NOMO-1 treated with dmso at 0.1 percent for 144 hours (cell line): ENCODE data around the gene ERC1.
"Not testable (repeated sequence)": the region's sequence is repeated elsewhere in the genome, so short reads cannot be mapped to it uniquely, and the experiment has no call there.

ENCODE experiments used
- DNase-seq: peaks from one replicate; lab custom pipeline; 2025; ENCODE audit not compliant: unreplicated experiment; lab: John Stamatoyannopoulos, UW

ERC1 gene

DNA sequence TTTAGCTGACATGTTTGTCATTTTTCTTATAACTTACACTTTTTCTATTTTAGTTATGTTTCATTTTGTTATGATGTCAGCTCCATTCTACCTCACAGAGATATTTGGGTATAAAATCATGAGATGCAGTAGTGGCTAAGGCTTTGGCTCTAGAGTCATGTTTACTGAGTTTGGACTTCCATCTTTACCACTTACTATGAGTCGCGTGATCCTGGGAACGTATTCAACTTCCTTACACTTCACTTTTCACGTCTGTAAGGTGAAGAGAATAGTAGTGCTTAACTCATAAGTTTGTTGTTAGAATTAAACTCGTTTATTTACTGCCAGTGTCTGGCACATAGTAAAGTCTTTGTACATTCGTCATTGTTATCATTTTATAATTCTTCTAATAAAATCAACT, 126.3 kb downstream of the ERC1 start:
- no peak for DNase-seq

DNA sequence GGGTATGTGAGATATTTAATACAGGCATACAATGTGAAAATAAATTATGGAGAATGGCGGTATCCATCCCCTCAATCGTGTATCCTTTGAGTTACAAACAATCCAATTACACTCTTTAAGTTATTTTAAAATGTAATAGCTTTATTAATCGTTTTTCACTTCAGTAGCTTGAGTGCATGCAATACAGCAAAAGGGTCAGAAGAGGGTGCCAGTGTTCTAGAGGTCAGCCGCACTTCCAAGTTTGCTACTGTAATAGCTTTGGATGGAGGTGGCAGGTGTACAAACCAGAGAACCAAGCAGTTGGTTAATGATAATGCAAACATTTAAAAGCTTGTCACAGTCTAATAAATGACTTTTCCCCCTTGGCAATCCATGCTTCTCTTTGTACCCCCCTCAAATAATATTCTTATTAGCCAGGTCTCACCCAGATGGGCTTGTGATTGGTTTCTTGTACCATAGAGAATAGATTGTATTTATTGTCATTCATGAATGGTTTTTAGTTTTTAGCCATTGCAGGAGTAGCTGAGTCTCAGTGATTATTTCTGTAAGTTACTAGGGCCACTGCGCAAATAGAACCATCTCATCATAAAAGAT, 127.0 kb downstream of the ERC1 start:
- peak; percentile 49 for DNase-seq

DNA sequence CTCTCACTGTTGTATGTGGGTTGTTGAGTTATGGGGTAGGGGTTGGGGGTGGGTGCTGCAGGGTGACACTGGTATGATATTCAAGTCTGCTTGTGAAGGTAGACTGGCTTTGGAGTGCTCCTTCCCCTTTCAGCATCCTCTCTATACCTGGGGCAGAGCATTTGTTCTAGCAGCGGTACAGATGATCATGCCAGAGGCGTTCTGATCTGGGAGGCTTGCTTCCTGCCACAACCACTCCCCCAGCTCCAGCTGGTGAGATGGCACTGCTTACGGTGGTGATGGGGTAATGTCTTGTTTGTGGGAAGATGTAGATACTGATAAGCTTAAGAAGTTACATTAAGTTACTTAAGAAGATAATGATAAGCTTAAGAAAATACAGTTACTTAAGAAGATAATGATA, 131.8 kb downstream of the ERC1 start:
- no peak for DNase-seq

DNA sequence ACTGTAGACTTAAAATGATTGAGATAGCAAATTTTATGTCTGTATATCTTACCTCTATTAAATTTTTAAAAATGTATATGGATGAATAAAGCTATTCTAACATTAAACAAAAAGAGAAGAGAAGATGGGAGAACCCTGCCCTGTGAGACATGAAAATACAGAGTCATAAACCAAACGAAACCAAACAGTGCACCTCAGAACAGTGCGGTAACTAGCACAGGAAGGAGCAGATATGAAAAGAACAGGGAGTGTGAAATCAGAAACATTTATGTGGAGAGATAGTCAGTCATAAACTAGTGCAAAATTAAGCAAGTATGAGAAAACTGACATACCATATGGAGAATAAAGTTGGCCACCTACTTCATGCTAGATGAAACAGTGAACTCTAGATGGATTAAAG, 135.1 kb downstream of the ERC1 start:
- DNase-seq: no peak

DNA sequence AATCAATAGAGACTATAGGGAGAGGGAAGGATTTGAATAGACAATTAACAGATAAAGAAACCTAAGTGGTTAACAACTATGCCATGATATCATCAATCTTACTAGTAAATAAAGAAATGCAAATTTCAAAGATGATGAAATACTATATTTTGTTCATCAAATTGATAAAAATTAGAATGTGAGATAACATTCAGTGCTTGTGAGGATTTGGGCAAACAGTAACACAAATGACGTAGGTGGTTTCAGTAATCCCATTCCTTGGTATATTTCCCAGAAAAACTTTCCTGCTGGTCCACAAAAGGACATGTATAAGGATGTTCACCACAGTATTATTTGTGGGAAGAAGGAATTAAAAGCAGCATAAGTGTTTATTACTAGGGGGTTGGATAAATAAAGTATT, 136.0 kb downstream of the ERC1 start:
- no peak for DNase-seq

DNA sequence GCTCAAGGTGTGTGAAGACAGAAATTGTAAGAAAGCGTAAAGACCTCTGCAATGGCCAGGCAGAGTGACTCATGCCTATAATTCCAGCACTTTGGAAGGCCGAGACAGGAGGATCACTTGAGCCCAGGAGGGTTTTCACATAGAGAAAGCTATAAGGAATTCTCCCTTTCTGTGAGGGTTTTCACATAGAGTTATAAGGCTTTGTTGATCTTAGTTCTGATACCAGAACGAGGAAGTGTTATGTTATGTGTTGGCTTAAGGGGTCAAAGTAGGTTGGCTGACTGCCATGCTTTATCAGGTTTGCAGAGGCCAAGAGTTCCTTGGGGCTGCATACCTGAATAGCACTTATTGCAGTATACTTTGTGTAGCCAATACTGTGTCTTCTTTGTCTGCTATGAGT, 139.1 kb downstream of the ERC1 start:
- no peak for DNase-seq

DNA sequence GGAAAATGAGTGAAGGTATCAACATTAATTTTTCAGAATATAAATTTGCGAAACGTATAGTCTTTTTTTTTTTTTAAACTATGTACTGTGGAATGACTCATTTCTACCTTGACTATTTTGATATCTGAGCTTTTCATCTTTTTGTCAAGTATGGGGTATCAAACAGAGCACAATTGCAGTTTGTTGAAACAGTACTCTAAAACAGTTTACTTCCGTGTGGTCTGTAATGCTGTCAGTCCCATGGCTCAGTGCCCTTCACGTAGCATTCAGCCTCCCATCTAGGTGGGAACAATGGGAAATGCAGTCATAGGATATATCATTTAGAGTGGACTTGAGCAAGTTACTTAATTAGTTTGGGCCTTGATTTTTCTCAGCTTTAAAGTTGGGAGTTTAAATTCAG, 139.5 kb downstream of the ERC1 start:
- no peak for DNase-seq

DNA sequence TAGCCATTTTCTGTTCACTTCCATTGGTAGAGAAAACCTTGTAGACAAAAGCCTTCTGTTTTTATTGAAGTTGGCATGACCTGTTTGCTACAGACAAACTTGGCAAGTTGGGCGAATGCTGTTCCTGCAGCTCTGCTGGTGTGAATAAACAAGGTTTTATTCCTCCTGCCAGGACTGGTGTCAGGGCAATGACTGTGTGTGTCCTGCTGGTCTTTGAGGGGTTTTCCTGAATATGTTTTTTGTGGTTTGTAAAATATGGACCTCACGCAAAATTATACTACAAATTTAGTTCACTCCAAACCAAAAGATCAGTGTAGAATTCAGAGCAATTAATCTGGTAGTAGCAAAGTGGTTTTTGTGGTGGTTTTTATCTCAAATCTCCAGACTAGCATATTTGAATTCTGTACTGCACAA, 140.8 kb downstream of the ERC1 start:
- DNase-seq: no peak

DNA sequence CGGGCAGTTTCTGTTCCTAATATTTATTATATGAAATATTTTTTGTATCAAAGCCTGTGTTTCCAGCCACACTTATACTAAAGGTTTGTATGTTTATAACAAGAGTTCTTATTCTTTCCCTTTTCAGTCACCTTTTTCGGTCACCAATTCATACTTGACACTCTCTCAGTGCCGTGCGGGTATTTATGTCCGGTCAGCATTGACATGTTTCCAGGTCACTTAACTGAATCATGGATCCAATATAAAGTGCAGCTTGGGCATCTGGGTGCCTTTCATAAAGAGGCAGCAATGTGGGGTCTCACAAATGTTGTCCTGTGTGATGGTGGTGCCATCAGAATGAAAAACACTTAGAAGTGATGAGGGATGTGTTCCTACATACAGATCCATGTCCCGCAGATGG, 141.3 kb downstream of the ERC1 start:
- no peak for DNase-seq

DNA sequence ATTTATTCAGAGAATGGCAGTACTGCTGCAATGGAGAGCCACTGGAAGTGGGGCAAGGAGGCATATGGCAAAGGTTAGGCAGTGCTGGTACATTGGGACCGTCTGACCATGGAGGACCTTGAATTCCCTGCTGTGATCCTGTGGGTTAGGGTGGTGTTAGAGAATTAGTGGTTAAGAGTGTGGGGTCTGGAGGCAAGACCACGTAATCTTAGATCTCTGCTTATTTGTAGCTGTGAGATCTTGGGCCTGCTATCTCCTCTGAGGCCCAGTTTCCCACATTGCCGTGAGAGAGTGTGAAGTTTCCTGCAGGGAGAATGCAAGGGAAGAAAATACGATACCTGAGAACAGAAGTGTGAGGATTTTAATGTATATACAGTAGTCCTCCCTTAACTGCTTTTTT, 147.7 kb downstream of the ERC1 start:
- DNase-seq: no peak

DNA sequence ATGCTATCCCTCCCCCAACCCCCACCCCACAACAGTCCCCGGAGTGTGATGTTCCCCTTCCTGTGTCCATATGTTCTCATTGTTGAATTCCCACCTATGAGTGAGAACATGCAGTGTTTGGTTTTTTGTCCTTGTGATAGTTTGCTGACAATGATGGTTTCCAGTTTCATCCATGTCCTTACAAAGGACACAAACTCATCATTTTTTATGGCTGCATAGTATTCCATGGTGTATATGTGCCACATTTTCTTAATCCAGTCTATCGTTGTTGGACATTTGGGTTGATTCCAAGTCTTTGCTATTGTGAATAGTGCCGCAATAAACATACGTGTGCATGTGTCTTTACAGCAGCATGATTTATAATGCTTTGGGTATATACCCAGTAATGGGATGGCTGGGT, 155.7 kb downstream of the ERC1 start:
- not testable (repeated sequence) for DNase-seq

DNA sequence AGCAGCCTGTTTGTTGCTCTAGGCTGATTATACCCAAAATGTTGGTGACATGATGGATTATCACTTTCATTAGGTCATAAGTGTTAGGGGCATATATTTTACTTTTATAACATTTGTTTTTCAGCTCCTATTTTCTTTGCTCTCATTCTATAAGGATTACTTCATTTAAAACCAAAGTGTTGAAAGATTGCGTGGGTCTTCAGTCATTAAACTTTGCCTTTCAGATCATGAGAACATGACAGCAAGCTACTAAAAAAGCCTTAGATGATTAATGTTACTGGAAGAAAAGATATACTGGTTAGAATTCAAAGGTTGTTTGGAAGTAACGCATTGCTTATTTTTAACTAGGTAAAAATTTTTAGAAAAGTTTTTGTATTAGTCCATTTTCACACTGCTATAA, 156.8 kb downstream of the ERC1 start:
- DNase-seq: no peak

DNA sequence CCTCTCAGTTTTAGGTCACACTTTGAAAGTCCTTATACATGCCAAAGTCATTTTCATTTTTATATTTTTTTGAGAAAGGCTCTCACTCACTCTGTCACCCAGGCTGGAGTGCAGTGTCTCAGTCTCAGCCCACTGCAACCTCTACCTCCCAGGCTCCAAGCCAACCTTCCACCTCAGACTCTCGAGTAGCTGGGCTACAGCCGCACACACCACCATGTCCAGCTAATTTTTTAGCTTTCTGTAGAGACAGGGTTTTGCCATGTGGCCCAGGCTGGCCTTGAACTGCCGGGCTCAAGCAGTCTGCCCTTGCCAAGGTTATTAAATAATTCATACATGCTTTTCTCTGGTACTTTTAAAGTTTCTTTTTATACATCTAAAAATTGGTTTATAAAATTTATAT, 166.0 kb downstream of the ERC1 start:
- DNase-seq: no peak

DNA sequence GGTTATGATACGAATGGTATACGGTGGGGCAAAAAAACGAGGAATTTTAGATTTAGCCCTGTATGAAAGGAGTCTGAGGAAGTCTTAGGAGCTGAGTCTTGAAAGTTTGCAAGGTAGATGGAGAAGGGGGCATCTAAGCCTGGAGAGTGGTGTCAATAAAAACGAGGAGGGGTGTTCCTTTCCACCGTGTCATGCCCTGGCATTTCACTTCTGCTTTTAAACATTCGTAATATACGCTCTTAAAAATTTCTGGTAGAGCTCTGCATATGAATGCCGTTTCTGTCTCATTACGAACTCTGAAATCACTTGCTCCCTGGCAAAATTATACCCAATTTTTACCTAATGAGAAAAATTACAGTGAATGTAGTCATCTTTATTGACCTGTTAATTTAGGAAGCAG, 170.2 kb downstream of the ERC1 start:
- no peak for DNase-seq

DNA sequence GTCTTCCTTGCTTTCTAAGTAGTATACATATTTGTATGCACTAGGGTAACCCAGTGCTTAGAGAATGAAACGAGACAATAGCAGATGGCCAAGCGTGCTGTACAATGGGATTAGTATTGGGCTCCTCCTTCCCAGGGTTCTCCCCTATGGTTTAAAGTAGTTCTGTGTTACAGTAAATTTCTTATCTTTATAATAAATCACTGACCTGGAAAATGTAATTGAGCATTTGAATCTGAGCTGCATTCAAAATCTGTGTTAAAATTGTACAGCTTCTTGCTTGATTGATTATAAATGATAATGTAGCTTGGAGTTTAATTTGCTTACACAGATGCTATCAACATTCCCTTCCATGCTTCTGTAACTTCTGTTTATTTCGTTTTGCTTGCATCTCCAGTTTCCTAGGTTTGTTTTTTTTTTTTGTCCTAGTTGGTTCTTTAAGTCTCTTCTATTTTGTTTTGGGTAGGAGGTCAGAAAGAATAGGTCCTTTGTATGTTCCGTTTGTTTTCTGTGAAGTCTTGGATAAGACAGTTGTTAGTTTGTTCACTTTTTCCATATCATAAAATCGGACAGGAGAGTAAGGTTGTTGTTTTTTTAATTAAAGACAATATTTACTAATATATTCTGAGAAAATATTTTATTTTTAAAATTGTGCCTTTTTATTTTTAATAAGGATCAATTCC, 171.2 kb downstream of the ERC1 start:
- DNase-seq: no peak

DNA sequence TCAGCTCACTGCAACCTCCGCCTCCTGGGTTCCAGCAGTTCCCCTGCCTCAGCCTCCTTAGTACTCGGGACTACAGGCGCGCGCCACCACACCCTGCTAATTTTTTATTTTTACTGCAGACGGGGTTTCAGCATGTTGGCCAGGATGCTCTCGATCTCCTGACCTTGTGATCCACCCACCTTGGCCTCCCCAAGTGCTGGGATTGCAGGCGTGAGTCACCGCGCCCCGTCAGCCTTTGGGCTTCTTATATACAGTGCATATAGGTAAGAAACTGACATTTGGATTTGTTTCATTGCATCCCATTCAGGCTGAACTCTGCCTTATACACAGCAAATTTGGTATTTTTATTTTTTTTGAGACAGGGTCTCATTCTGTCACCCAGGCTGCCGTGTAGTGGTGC, 176.8 kb downstream of the ERC1 start:
- no peak for DNase-seq

DNA sequence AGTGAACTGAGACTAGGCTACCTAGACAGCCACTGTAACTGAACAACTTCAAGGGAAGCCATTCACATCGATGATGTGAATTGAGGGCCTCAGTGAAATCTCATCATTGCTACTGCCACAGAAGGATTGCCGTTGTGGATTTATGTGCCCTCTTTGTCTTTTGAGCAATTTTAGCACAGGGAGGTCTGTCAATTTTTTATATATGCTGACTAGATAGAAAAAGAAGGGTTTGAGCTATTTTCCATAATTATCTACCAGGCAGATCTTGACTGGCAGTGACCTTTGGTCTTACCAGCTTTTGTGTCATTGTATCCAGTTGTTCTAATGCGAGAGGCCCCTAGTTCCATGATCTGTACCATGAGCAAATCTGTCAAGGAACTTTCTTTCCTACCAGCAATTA, 179.4 kb downstream of the ERC1 start:
- DNase-seq: no peak

DNA sequence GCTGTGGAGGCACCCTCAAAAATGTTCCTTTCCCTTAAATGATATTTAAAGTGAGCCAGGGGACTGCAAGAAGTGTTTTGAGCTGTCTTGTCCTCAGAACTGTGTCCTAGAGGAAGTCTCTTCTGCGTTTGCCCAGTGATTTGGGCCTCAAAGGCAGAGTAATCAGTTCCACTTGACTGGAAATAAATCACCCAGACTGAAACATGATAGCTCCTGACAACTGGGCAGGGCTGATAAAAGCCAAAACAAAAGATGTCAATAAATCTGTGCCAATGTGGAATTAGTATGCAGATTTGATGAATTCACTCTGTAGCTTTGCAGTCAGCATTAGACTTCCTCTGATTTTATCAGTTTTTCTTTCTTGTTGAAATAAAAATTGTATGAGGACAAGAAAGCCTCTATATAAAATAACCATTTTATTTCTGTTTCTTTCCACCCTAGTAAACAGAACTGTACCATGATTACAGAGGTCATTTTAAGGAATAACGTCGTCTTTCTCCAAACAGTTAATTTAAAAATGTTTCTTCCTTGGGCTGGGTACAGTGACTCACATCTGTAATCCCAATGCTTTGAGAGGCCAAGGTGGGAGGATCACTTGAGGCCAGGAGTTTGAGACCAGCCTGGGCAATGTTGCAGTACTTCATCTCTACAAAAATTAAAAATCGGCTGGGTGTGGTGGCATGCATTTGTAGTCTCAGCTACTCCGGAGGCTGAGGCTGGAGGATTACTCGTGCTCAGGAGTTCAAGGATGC, 180.8 kb downstream of the ERC1 start:
- DNase-seq: no peak

DNA sequence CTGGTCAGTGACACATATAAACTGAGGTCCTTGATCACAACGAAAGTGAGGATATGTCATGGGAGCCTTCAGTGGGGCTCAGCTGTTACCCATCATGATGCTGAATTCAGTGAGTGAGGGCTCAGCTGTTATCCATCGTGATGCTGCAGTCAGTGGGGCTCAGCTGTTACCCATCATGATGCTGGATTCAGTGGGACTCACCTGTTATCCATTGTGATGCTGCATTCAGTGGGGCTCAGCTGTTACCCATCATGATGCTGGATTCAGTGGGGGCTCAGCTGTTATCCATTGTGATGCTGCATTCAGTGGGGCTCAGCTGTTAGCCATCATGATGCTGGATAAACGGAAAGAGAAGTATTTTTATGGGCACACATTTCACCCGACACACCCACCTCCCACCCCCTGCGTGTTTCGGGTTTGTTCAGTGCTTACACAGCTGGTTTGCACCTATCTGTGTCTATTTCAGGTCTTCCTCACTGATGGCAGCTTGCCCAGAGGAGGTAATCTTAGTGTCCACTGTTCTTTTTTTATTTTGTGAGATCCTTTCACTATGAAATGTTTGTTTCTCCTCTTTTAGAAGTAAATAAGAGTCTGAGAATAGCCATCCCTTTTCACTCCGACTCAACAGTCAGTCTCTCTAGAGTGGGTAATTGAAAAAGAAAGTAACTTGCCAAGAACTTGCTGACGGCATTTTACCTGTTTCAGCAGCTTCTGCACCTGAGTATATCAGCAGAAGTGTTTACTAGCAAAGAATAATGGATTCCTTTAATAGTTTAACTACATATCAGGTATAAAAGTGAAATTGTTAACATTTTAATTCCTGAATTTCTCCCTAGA, 183.0 kb downstream of the ERC1 start:
- DNase-seq: no peak

DNA sequence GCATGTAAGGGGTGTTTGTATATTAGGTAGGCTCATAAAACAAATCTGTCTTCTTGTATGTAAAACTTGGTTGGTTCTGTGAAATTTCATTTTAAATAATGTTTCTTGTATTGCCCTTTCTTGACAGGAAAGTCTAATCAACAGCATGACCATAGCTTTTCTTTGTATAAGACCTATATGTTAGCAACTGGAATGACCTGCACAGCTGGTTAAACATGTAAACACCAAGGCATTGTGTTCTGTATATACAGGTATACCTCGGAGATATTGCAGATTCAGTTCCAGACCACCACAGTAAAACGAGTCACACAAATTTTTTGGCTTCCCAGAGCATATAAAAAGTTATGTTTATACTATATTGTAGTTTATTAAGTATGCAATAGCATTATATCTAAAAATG, 183.6 kb downstream of the ERC1 start:
- no peak for DNase-seq

DNA sequence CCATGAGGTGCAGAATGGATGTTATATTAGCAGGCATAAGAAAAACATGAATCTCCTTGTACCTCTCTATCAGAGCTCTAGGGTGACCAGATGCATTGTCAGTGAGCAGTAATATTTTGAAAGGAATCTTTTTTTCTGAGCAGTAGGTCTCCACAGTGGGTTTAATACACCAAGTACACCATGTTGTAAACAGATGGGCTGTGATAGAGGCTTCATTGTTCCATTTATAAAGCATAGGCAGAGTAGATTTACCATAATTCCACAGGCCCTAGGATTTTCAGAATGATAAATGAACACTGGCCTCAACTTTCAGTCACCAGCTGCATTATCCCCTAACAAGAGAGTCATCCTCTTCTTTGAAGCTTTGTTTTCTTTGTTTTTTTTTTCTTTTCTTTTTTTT, 185.2 kb downstream of the ERC1 start:
- DNase-seq: no peak

DNA sequence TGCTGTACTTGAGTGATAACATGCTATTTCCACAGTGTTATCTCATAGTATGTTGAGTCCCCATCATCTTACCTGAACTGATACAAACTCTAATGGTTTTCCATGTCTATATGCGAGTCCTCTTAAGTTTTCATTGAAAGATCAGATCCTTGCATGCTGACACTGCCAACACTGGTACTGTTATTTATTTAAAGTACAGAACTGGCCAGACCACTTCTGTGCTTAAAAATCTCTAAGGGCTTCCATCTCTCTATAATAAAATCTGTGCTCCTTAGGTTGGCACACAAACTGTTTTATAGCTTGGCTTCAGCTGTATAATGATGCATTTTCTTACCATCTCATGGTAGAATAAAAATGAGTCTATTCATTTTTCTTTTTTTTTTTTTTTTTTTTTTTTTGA, 188.1 kb downstream of the ERC1 start:
- DNase-seq: no peak
